ENCODE data around the gene MYOZ1. TPM values are rescaled to one million over a fixed set of nuclear protein-coding genes. Genes with fewer than 3 reads are reported as not detected.
"Not testable (repeated sequence)": the region's sequence is repeated elsewhere in the genome, so short reads cannot be mapped to it uniquely, and the experiment has no call there.

Gene MYOZ1, protein sequence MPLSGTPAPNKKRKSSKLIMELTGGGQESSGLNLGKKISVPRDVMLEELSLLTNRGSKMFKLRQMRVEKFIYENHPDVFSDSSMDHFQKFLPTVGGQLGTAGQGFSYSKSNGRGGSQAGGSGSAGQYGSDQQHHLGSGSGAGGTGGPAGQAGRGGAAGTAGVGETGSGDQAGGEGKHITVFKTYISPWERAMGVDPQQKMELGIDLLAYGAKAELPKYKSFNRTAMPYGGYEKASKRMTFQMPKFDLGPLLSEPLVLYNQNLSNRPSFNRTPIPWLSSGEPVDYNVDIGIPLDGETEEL
- total RNA-seq (2014; rRNA removed; shearing (Covaris generic)) = 0.26 and 0.84 TPM in 2 replicates

- peak; percentile 39 to 63 for DNase-seq
- H3K36me3 ChIP-seq = no peaks in the 10 kb centered on the region
- H3K27me3 ChIP-seq = no peaks in the 10 kb centered on the region
- no peaks in the 10 kb centered on the region for H3K9me3 ChIP-seq (replicated peaks)
- H3K4me1 ChIP-seq = peaks cover 6% of the 10 kb centered on the region; the same call in 1 of the 2 replicates
- no peak within 1 kb of the TSS for H3K4me3 ChIP-seq
- no peak within 1 kb of the TSS for H3K27ac ChIP-seq
Observed at GRCh38 chr10:73641328-73642060, at the start of gene MYOZ1. MYOZ1 (minus strand) TSS chr10:73641474; CDS start chr10:73640017, 1,457 bp downstream.

- H3K9me3 ChIP-seq (replicated peaks); H3K4me3 ChIP-seq; H3K27me3 ChIP-seq; H3K4me1 ChIP-seq; H3K27ac ChIP-seq; DNase-seq; H3K36me3 ChIP-seq: not testable (repeated sequence)
Observed at GRCh38 chr10:73690755-73691154, 49.5 kb upstream of the MYOZ1 start.

GRCh38 chr10:73689596-73689995 lies 48.3 kb upstream of the MYOZ1 start:
- DNase-seq; H3K36me3 ChIP-seq; H3K9me3 ChIP-seq (replicated peaks); H3K27me3 ChIP-seq; H3K4me3 ChIP-seq; H3K27ac ChIP-seq; H3K4me1 ChIP-seq: not testable (repeated sequence)

GRCh38 chr10:73687641-73688040 lies 46.4 kb upstream of the MYOZ1 start:
- not testable (repeated sequence) for H3K4me3 ChIP-seq; DNase-seq; H3K27ac ChIP-seq; H3K4me1 ChIP-seq; H3K9me3 ChIP-seq (replicated peaks); H3K36me3 ChIP-seq; H3K27me3 ChIP-seq

GRCh38 chr10:73674546-73674945 lies 33.3 kb upstream of the MYOZ1 start:
- not testable (repeated sequence) for H3K27me3 ChIP-seq; H3K4me1 ChIP-seq; H3K9me3 ChIP-seq (replicated peaks); DNase-seq; H3K4me3 ChIP-seq; H3K27ac ChIP-seq; H3K36me3 ChIP-seq

DNA sequence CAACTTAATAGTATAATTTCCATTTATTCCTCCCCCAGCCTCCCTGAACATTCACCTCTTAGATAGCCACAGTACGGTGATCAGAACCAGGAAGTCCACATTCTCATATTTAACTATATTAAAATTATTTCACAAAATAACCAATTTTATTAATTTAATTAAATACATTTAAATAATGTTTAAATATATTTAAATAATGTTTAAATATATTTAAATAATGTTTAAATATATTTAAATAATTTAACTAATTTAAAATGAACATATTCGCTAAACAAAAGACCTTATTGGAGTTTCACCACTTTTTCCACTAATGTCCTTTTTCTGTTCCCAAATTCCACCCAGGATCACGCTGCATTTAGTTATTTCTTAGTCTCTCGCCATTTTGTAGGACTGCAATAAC lies 27.1 kb upstream of the MYOZ1 start:
- not testable (repeated sequence) for DNase-seq; H3K9me3 ChIP-seq (replicated peaks); H3K4me3 ChIP-seq; H3K27me3 ChIP-seq; H3K27ac ChIP-seq; H3K36me3 ChIP-seq
- peaks cover 12% of the 10 kb centered on the region for H3K4me1 ChIP-seq

DNA sequence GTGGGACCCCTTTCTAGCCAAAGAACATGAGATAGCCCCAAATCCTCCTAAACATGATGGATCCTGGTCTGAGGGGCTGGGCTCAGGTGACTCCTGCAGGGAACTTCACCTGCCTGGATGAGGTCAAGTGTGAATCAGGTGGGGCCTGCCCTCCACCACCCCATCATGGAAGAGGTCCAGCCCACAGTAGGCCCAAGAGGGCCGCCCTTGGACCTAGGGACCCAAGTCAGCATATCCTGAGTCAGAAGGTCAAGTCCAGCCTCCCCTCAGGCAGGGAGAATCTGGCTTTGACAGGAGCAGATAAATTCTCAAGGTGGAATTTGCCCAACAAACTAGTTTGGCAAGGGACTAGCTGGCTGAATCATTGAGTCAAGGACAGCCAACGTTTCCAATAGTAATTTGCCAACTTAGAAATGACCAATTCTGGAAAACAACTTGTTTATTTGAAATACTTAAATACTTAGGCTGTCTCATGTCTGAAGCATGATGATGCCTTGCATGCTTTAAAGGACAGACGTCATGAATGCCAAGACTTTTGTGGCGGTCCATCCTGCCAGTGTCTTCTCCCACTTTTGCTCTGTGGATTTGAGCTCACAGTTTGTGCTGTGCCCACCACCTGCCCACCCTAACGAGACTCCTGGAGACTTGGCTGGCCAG lies 25.0 kb upstream of the MYOZ1 start:
- not testable (repeated sequence) for H3K27ac ChIP-seq; H3K27me3 ChIP-seq; H3K4me3 ChIP-seq; H3K9me3 ChIP-seq (replicated peaks); H3K36me3 ChIP-seq
- H3K4me1 ChIP-seq = peaks cover 27% of the 10 kb centered on the region
- peak in 1 of 2 experiments; percentile 4 for DNase-seq

DNA sequence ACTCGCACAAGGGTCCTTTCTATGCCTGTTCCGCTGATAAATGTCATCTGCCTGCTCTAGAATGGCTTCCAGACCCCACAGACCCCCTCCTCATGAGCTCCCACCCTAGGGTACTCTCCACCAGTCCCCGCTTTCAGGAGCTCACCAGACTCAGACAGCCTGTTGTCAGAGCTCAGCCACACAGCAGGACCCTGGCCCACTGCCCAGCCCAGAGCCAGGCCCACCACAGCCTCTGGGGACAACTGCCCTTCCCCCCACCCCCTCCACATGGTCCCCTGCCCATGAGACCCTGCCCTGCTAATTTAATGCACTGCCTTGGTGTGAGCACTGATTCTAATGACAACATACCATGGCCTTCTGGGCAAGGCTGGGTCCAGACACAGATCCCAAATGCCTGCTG lies 24.3 kb upstream of the MYOZ1 start:
- H3K4me1 ChIP-seq = peaks cover 31% of the 10 kb centered on the region
- H3K36me3 ChIP-seq; H3K27me3 ChIP-seq; H3K9me3 ChIP-seq (replicated peaks); H3K27ac ChIP-seq; H3K4me3 ChIP-seq: not testable (repeated sequence)
- peak in 1 of 2 experiments; percentile 2 for DNase-seq

DNA sequence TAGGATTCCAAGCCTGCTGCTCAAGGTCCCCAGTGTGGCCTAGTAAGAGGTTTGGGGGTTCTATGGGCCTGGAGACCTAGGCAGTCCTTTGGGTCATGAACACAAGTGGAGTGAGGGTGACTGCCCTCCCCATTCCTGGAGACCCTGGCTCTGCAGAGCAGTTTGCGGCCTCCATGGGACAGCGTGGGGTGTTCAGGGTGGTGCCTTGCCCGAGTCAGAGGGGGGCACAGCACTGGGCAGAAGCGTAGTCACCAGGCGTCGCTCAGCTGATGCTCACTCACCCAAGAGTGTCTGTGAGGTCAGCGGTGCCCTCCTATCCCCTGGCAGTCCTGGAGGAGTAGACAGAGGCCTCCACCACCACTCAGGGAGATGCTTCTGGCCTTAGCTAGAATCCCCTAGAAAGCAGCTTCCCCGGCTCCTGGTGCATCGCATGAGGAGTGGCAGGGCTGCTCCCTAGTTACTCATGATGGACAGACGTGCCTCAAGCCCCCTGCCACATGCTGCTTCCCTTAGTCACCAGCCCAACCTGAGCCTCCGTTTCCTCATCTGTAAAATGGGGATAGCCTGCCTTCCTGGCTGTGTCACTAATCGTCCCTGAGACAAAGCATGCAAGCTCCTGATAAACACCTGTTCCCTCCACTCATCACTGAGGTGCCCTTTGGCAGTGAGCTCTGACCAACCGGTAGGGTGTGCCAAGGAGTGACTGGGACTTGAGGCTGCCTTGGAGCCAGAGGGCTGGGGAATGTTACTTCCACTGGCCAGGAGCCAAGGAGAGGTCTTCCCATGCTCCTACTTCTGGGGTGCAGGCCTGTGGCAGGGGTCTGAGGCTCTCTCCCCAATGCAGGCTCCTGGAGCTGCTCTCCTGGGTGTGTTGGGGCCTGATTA lies 23.1 kb upstream of the MYOZ1 start:
- not testable (repeated sequence) for H3K4me3 ChIP-seq; H3K9me3 ChIP-seq (replicated peaks); H3K27me3 ChIP-seq; H3K27ac ChIP-seq; H3K36me3 ChIP-seq
- DNase-seq = peak; percentile 69 to 73
- H3K4me1 ChIP-seq = peaks cover 31% of the 10 kb centered on the region

GRCh38 chr10:73663621-73664020 lies 22.3 kb upstream of the MYOZ1 start:
- H3K36me3 ChIP-seq; H3K27me3 ChIP-seq; H3K4me3 ChIP-seq; H3K9me3 ChIP-seq (replicated peaks); DNase-seq: not testable (repeated sequence)
- H3K4me1 ChIP-seq = peaks cover 31% of the 10 kb centered on the region
- peak overlapping the region; percentile 86 for H3K27ac ChIP-seq

- H3K4me3 ChIP-seq; H3K36me3 ChIP-seq; H3K9me3 ChIP-seq (replicated peaks); H3K27me3 ChIP-seq: not testable (repeated sequence)
- DNase-seq = peak; percentile 64 to 69
- peaks cover 31% of the 10 kb centered on the region for H3K4me1 ChIP-seq
- H3K27ac ChIP-seq = peak overlapping the region; percentile 86
Observed at GRCh38 chr10:73662705-73663104, 21.4 kb upstream of the MYOZ1 start.

- no peaks in the 10 kb centered on the region for H3K9me3 ChIP-seq (replicated peaks)
- H3K36me3 ChIP-seq = no peaks in the 10 kb centered on the region
- no peaks in the 10 kb centered on the region for H3K27me3 ChIP-seq
- H3K4me1 ChIP-seq = peaks cover 16% of the 10 kb centered on the region
- H3K4me3 ChIP-seq = peak within 1 kb of the TSS; percentile 44
- DNase-seq = peak; percentile 91 to 92
- peak within 1 kb of the TSS; percentile 75 for H3K27ac ChIP-seq
Observed at GRCh38 chr10:73655990-73656298, 14.7 kb upstream of the MYOZ1 start, which contains the start of gene SYNPO2L. SYNPO2L (minus strand) TSS chr10:73656029; CDS start chr10:73655922, 107 bp downstream.

GRCh38 chr10:73655257-73655989 lies 14.1 kb upstream of the MYOZ1 start:
- Histone ChIP-seq H3K36me3 (no peaks in the 10 kb centered on the region), H3K27ac (peak overlapping the region; percentile 75), H3K4me3 (peak overlapping the region; percentile 44), H3K9me3 (replicated peaks) (no peaks in the 10 kb centered on the region), H3K27me3 (no peaks in the 10 kb centered on the region), H3K4me1 (peaks cover 18% of the 10 kb centered on the region)
- peak; percentile 35 to 46 for DNase-seq

DNA sequence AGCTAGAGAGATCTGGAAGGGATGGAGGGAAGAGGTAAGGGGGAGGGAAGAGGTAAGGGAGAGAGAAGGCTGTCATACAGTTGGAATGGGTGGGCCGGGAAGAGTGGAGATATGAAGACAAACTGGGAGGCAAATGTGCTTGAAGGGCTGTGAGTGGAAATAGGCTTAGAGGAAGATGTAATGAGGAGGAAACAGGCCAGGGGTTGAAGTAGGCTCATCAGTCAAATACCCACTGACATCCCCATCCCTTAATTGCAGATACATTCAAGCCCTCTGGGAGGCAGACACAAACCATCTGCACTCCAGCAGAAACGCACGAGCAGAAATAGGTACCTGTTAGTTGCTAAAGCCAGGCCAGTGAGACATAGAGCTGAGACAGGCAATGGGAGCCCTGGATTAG lies 12.4 kb upstream of the MYOZ1 start:
- Histone ChIP-seq H3K27ac (no peak overlapping the region), H3K36me3 (no peaks in the 10 kb centered on the region), H3K4me3 (no peak overlapping the region), H3K9me3 (replicated peaks) (no peaks in the 10 kb centered on the region), H3K27me3 (no peaks in the 10 kb centered on the region), H3K4me1 (peaks cover 28% of the 10 kb centered on the region)
- peak in 1 of 2 experiments; percentile 49 for DNase-seq
